GM19468 (cell line): ENCODE measurements around the gene RNF181.
"Not testable (repeated sequence)": the region's sequence is repeated elsewhere in the genome, so short reads cannot be mapped to it uniquely, and the experiment has no call there.

Experiments
- ATAC-seq: cut with Tn5 transposase; IDR thresholded peaks from one replicate; pipeline ENCODE4 v1.9.1; 2021; ENCODE audit warnings: mild to moderate bottlenecking, moderate library complexity, moderate number of reproducible peaks; ENCODE audit not compliant: unreplicated experiment; ENCODE audit errors: extremely low read depth

RNF181 gene

GRCh38 chr2:85575739-85576138 lies 19.8 kb upstream of the RNF181 start:
- ATAC-seq, result no peak

GRCh38 chr2:85577063-85577385 lies 18.5 kb upstream of the RNF181 start:
- ATAC-seq, result no peak

DNA sequence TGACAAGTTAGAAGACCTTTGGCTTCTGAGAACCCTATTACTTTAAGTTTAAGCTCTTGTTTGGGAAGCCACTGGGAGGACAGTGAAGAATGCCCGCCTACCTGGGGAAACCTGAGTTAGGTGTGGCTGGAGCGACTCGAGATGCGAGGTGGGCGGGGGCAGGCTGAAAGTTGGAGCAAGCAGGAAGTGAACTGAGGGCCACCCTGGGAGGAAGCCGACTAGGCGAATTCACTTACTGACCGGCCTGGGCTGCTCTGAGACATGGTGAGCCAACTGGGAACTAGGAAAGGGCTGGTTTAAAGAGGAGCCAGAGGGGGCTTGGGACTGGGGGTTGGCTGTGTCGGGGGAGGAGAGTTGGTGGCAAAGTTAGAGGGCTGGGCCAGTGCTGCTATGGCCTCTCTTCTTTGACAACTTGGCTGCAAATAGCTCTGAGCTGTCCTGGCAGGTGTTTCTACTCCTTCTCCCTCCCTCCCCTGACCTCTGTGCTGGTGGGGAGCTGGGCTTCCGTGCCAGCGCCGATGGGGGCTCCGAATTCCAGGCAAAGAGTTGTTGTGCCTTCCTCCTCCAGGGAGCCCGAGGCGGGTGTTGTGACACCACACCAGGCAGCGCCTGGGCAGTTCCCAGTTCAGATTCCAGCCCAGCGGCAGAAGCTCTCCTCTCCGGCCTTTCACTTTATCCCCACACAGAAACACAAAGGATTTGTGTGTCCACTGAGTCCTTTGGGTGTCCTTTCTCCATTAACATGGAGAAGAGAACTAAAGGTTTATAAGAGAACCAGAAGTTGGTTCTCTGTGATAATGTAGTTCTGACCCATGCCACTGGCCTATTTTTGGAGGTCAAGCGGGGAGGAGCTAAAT lies 17.9 kb upstream of the RNF181 start, which contains the start of gene VAMP8:
VAMP8 (plus strand) TSS at position 201 of the 857 bp plus-strand sequence; CDS start at position 262, 61 bp downstream.
- peak; percentile 17 for ATAC-seq

DNA sequence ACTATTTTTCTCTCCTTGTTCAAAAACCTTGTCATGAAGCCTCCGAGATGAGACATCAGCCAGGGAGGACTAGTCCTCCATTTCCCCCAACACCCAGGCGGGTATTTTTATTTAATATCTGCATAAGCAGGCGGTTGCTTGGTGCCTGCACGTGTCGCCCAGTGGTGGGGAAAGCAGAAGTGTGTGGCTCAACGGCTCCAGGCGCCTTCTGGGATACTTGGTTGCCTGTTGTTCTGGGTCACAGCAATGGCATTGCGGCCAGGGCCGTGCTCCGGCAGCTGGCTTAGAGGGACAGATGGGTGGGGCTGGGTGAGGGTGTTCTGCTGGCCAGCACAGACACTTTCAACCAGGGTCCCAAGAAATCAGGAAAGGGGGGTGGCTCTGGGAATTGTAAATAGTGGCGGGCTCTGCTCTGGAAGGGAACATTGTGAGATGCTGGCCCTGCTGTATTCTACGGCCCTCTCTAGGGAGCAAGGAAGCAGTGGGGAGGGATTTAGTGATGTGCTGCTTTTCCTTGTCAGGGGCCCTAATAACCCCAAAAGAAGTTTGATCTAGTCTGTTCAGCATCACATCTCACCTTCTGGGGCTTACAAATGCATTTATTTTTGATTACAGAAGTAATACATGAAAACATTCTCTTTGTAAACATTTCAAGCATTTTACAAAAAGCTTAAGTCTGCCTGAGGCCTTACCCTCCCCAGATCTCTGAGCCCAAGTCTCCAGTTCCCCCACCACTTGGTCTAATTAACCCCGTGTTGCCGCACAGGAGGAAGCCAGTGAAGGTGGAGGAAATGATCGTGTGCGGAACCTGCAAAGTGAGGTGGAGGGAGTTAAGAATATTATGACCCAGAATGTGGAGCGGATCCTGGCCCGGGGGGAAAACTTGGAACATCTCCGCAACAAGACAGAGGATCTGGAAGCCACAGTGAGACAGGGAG lies 17.0 kb upstream of the RNF181 start:
- ATAC-seq, result peak; percentile 33

DNA sequence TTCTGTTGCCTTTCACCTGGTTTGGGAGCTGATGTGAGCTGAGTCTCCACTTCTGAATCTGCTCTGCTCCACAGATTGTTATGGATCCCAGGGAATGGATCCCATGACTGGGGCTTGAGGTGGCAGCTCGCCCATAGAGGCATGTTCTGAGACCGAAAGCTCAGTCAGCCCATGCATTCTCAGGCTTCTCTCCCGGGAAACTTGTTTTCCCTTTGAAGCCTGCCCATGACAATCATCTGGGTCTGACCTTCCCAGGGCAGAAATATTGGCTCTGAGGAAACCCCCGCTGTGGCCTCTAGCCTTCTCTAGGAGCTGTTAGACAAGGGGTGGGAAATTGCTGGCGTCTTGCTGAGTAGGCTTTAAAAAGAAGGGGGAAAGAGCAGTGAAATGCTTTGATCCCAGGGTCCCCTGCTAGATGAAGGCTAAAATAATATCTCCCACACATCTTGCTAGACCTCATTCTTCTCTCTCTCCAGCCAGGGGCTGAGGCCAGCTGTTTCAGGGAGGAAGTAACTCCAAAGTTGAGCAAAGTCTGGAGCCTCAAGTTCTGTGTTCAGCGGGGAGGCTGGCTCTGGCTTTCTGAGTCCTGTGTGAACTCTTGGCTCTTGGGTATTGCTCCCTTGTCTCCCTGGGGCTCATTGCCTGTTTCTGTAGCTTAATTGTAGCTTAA lies 16.1 kb upstream of the RNF181 start:
- ATAC-seq, result no peak

GRCh38 chr2:85580206-85580605 lies 15.3 kb upstream of the RNF181 start:
- no peak for ATAC-seq

- ATAC-seq, result no peak
Measured at GRCh38 chr2:85582492-85582891, 13.1 kb upstream of the RNF181 start.

DNA sequence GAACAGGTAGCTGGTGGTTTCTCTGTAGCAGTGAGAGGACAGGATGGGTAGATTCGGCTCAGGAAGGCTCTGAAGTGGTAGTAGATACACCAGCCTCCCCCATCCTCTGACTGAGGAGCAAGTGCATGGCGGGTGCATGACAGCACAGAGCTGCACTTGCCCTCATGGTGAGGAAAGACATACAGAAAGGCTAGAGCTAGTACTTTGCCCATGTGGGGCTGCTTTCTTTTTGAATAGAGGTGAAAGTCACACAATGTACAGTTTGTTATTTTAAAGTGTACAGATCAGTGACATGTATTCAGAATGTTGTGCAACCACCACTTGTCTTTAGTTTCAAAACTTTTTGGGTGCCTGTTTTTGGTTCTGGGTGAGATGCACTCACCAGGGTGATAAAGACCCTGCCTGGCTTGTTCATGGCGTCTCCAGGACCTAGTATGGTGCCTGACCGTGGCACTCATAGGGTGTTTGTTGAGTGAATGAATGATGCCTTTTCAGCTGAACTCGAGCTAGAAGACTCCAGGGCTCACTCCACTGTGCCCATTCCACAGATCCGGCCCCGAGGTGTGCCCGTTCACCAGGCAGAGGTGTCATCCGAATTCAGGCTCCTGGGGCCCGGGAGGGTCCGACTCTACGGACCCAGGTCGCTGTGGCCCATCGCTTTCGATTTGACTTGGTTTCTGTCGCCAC lies 11.7 kb upstream of the RNF181 start:
- ATAC-seq, result peak; percentile 25

DNA sequence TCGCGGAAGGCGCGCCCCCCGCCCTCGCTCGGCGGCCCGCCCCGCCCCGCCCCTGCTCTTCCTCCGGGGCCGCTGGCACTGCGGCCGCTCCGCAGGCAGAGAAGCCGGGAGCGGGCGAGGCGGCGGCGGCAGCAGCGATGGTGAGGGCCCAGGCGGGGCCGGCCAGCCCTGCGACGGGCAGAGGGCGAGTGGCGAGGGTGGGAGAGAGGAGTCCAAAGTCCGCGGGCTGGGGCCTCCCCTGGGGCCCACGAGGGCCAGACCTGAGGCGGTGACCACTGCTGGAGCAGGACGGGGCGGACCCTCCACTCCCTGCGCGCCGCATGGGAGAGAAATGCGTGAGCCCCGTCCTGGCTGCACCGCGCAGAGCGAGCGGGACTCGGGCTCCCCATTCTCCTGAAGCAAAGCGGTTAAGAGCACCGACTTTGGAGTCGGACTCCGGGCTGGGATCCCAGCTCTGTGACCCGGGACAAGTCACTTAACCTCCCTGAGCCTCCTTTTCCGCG lies 11.1 kb upstream of the RNF181 start, which contains the start of gene VAMP5:
VAMP5 (plus strand) TSS at position 78 of the 503 bp plus-strand sequence; CDS start at position 138, 60 bp downstream.
- ATAC-seq, result no peak

DNA sequence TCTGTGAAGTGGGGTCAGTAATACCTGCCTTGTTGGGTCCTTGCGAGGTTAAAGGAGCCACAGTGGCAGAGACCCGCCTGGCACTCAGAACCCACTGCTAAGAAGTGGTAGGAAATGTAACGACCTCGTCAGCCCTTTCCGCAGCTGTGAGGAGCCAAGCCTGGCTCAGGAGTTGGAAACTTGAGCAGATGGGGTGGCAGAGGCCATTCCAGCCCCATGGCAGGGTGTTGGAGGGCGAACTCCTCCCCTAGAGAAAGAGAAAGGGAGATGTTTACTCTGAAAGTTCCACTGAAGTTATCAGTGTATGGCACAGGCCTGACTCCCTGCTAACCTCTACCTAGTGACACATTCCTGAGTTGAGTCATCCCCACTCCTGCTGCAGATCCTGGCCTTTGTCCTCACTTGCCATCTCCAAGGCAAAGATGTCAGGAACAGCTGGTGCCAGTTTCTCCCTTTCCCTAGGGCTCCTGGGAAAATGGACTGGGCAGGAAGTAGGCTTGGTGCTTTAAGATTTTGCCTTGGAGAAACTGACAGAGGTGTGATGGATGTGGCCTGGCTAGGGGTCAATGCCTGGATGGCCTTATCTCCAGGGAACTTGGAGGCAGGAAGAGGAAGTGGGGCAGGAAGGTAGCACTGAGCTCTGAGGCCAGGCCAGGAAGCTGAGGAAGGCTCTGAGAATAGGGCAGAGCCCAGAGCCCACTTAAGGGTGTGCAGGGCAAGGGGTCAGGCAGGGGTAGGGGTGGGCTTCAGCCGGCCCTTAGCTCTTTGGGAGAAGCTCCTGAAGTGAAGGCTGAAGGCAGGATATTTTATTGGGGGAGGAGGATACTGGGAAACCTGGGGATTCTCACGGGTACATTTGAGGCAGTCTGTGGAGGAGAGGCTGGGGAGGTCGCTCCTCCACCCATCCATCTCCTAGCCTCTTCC lies 10.4 kb upstream of the RNF181 start:
- ATAC-seq, result peak; percentile 8

DNA sequence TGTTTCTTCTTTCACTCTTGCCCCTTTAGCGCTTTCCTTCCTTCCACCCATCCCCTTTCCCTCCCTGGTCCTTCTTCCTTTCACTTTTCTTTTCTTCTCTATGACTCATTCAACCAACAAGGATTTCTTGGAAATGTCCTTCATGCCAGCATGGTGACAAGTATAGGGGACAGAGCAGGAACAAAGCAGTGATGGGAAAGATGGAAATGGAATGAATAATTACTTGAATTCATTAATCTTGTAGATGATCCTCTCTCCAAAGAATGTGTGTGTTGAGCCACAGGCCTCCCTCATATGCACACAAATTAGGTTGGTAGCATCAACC lies 9.8 kb upstream of the RNF181 start:
- ATAC-seq, result no peak

- no peak for ATAC-seq
Measured at GRCh38 chr2:85588236-85588635, 7.3 kb upstream of the RNF181 start.

GRCh38 chr2:85588645-85589044 lies 6.9 kb upstream of the RNF181 start:
- ATAC-seq, result no peak

GRCh38 chr2:85589181-85589580 lies 6.4 kb upstream of the RNF181 start:
- no peak for ATAC-seq

- no peak for ATAC-seq
Measured at GRCh38 chr2:85589982-85590791, 5.4 kb upstream of the RNF181 start.

DNA sequence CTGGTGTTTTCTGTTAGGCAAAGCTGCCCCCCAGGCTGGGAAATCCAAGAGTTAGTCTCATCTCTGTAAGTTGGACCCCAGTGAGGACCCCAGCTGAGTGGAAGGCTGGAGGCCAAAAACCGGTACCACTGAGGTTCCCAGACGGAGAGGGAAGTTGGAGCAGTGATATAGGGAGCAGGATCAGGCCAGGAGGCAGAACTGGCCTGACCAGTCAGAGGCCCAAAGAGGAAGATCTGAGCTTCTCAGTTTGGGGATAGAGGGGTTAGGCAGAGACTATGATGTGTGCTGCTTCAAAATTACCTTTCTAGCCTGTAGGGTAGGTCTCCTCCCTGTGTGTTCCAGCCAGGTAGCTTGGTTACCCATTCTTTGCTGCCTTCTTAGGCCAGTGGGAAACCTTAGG lies 4.6 kb upstream of the RNF181 start:
- ATAC-seq, result no peak

- ATAC-seq, result no peak
Measured at GRCh38 chr2:85591563-85591962, 4.0 kb upstream of the RNF181 start.

DNA sequence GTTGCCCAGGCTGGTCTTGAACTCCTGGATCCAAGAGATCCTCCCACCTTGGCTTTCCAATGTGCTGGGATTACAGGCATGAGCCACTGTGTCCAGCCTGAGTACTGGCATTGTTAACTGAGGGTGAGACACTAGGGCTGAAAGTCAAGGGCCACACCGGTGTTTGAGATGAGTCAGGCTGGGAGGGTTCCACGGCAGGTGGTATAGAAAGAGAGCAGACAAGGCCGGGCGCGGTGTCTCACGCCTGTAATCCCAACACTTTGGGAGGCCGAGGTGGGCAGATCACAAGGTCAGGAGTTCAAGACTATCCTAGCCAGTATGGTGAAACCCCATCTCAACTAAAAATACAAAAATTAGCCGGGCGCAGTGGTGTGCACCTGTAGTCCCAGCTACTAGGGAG lies 3.2 kb upstream of the RNF181 start:
- not testable (repeated sequence) for ATAC-seq
